HUES64 (cell line): Measurements from ENCODE around the gene ANKRD35.

Experiments
- H3K27ac ChIP-seq: 2 replicates; pipeline ENCODE4 v1.7.0; 2013; ENCODE audit warnings: low read depth, low read length, inconsistent platforms
- H3K27me3 ChIP-seq: 2 replicates; pipeline ENCODE4 v1.6.1; 2013; ENCODE audit warnings: mild to moderate bottlenecking, low read length; ENCODE audit not compliant: insufficient read depth
- H3K36me3 ChIP-seq: 2 replicates; pipeline ENCODE4 v1.6.1; 2013; ENCODE audit warnings: mild to moderate bottlenecking, low read length; ENCODE audit not compliant: insufficient read depth
- H3K4me1 ChIP-seq: 2 replicates; pipeline ENCODE4 v1.6.1; 2013; ENCODE audit warnings: mild to moderate bottlenecking, low read length, moderate library complexity; ENCODE audit not compliant: insufficient read depth
- H3K4me3 ChIP-seq: 2 replicates; pipeline ENCODE4 v1.5.1; 2013; ENCODE audit warnings: mild to moderate bottlenecking, low read length, moderate library complexity
- H3K9ac ChIP-seq: 2 replicates; pipeline ENCODE4 v1.6.1; 2013; ENCODE audit warnings: mild to moderate bottlenecking, low read depth, low read length
- H3K9me3 ChIP-seq: 2 replicates; pipeline ENCODE4 v1.6.1; 2013; ENCODE audit warnings: low read depth, low read length; ENCODE audit not compliant: insufficient read depth
- WGBS: fragments of 150-250, 120-280 bp; methylation state at CpG from one replicate; pipeline ENCODE4 v1.1.7; 2013; ENCODE audit warnings: missing lambda C conversion rate; 5-methylcytosine and 5-hydroxymethylcytosine counted together

The ANKRD35 gene

DNA sequence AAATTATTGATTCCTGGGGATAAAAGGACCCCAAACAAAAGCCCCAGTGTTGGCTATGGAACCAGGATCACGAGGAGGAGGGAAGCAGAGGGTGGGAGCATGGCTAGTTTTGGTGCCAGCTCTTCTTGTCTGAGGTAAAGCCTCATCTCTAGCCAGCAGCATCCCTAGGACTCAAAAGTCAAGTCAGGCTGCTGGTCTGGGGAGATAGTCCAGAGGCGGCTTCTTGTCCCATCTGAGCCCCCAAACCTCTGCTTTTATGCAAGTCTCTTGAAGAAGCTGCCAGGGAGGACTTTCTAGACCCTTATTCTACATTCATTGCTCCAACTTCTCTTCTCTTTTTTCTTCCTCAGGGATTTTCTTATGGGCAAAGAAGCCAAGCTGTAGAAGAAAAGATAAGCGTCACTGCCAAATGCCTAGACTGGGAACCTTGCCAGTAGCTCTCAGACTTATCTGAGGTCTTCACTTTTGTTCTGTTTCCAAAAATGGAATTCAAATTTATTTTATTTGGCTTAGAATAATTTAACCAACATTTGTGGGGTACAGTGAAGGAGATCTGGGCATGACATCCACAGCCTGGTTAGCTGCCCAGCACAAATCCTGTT lies 6.9 kb upstream of the ANKRD35 start:
- WGBS, result 79% methylated on average over 3 of the region's 3 CpGs
- Histone ChIP-seq H3K36me3 (no peaks in the 10 kb centered on the region), H3K9ac (peak overlapping the region; percentile 38), H3K4me1 (peaks cover 16% of the 10 kb centered on the region), H3K4me3 (peak overlapping the region; percentile 42), H3K27me3 (no peaks in the 10 kb centered on the region), H3K9me3 (no peaks in the 10 kb centered on the region), H3K27ac (peak overlapping the region; percentile 36; the same call in 1 of the 2 replicates)

DNA sequence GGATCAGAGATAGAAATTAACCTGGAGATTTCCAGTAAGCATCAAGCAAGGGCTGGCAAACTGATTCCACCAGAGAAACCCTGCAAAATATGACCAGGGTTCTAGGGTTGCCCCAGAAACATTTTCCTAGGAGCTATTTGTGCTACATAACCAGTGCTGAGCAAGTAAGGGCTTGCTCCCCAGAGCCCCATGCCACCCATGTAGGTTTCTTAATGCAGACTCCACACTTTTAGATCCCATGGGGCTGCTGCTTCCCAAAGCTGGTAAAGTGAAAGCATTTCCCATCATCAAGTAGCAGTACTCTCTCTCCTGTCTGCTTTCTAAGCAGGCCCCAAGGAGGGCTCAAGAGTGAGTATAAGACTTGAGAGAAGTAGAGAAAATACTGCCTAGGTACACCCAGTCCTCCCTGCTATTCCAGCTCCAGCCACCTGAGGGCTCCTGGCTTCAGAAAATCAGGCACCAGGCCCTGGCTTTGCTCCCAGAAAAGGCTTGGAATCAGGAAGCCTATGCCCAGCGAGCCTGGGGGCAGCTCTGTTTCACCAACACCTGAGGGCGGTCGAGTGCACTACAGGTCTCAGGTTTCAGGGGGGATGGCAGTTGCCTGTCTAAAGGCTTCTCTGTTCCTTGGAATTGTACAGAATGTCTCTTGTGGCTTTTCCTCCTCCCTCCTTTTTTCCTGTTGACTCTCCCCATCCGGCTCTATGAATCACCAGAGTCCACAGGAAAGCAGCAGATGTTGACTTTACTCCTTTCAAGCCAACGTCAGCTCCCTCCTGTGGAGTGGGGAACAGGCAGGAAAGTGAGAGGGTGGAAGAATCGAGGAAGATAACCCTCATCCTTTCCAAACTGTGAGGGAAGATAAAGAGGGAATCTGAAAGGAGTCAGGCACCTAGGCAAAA lies 6.2 kb upstream of the ANKRD35 start:
- WGBS, result 0% methylated on average over 4 of the region's 6 CpGs
- H3K4me1 ChIP-seq, result peaks cover 17% of the 10 kb centered on the region
- H3K27me3 ChIP-seq, result no peaks in the 10 kb centered on the region
- no peaks in the 10 kb centered on the region for H3K36me3 ChIP-seq
- H3K9me3 ChIP-seq, result no peaks in the 10 kb centered on the region
- peak overlapping the region; percentile 36; the same call in 1 of the 2 replicates for H3K27ac ChIP-seq
- peak overlapping the region; percentile 42 for H3K4me3 ChIP-seq
- H3K9ac ChIP-seq, result peak overlapping the region; percentile 38

DNA sequence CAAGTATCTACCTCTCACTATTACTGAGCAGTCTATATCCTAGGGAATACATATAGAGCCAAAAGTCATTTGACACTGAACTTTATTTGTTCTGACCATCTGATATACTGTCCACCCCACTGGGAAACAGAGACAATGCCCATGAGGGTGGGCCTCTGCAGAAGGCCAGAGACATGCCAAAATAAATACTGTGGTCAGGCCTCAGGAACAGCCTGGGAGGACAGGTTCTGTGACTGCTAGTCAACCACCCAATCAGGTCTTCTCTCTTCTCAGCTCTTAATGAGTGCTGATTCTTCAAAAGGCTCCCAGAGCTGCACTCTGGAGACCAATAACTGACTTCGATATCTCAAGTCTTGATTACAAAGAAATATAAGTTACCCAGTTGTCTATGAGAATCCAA lies 5.5 kb upstream of the ANKRD35 start:
- 94% methylated on average over 1 of the region's 1 CpG for WGBS

DNA sequence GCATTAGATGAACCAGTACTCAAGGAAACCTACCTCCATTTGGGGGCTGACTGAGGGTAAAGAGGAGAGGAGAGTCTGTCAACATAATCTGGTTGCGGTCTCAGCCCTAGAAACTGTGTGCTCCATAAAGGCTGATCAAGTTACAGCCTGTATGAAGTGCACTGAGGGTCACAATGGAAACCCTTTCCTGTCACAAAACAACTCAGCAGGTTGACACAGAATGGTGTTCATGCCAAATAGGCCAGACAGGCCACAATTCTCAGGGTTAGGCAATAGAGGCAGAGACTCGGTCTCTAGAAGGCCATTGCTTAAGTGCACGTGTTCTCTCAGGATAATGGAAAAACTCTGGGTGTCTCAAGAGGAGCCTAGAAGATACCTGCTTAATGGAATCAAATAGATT lies 4.1 kb upstream of the ANKRD35 start:
- WGBS, result 89% methylated on average over 3 of the region's 3 CpGs
- H3K4me1 ChIP-seq, result peaks cover 17% of the 10 kb centered on the region
- H3K27ac ChIP-seq, result no peak overlapping the region
- H3K9me3 ChIP-seq, result no peaks in the 10 kb centered on the region
- H3K4me3 ChIP-seq, result no peak overlapping the region
- no peak overlapping the region for H3K9ac ChIP-seq
- peaks cover 9% of the 10 kb centered on the region for H3K27me3 ChIP-seq
- no peaks in the 10 kb centered on the region for H3K36me3 ChIP-seq

More for the DNA sequence above, 5.5 kb upstream of the ANKRD35 start:
- Histone ChIP-seq H3K36me3 (no peaks in the 10 kb centered on the region), H3K4me3 (no peak overlapping the region), H3K9ac (no peak overlapping the region), H3K27ac (no peak overlapping the region), H3K27me3 (no peaks in the 10 kb centered on the region), H3K9me3 (no peaks in the 10 kb centered on the region), H3K4me1 (peaks cover 17% of the 10 kb centered on the region)

DNA sequence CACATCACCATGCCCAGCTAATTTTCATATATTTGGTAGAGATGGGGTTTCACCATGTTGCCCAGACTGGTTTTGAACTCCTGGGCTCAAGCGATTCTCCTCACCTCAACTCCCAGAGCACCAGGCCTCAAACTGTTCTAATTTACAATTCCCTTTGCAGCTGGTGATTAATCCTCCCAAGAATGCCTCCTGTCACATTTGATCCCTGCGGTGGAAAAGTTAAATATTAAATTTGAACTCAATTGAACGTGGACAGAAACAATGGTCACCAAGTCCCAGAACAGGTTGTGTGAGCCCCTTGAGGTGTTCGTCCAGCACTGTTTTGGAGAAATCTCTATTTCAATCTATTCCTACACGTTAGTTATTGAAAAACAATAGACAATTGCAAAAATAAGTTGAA lies 2.0 kb upstream of the ANKRD35 start:
- Histone ChIP-seq H3K9ac (no peak overlapping the region), H3K4me3 (no peak overlapping the region), H3K4me1 (peaks cover 16% of the 10 kb centered on the region), H3K36me3 (no peaks in the 10 kb centered on the region), H3K27me3 (peaks cover 28% of the 10 kb centered on the region), H3K27ac (no peak overlapping the region), H3K9me3 (no peaks in the 10 kb centered on the region)
- WGBS, result 73% methylated on average over 4 of the region's 5 CpGs

- Histone ChIP-seq H3K9me3 (no peaks in the 10 kb centered on the region), H3K27me3 (peaks cover 29% of the 10 kb centered on the region), H3K4me1 (peaks cover 10% of the 10 kb centered on the region), H3K9ac (no peak overlapping the region), H3K36me3 (no peaks in the 10 kb centered on the region), H3K4me3 (no peak overlapping the region; the same call in 1 of the 2 replicates), H3K27ac (no peak overlapping the region)
- 21% methylated on average over 8 of the region's 8 CpGs for WGBS
These were observed 1.1 kb upstream of the ANKRD35 start for GRCh38 chr1:145886816-145887215.

DNA sequence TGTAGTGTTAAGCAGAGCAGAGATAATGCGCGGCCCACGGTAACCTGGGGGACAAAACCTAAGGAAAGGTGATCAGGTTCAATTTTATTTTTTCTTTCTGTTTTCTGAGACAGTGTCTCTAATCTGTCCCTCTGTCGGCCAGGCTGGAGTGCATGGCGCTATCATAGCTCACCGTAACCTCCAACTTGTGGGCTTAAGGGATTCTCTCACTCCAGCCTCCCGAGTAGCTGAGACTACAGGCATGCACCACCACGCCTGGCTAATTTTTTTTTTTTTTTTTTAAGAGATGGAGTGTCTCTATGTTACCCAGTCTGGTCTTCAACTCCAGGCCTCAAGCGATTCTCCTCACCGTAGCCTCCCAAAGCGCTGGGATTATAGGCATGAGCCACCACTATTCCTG lies 724 bp upstream of the ANKRD35 start:
- Histone ChIP-seq H3K4me1 (peaks cover 7% of the 10 kb centered on the region), H3K27me3 (peaks cover 29% of the 10 kb centered on the region), H3K9me3 (no peaks in the 10 kb centered on the region), H3K36me3 (no peaks in the 10 kb centered on the region), H3K9ac (no peak overlapping the region), H3K27ac (no peak overlapping the region), H3K4me3 (peak overlapping the region; percentile 91)
- WGBS, result 57% methylated on average over 9 of the region's 11 CpGs

DNA sequence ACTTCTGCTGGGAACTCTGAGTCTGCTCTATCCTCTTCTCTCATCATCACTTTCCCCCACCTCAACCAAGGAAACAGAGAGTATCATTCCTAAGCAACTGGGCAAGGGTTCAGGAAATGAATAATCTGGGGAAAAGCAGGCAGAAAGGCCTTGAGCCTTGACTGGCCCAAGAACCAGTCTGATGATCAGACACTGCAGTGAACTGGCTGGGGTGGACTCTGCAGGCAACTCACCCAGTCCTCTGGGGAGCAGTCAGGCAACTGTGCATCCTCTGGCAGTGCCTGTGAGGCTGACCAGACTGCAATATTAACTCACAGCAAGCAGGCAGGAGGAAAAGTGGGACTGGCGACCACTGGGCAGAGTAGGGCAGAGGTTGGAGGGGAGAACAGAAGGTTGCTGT lies 991 bp downstream of the ANKRD35 start:
- Histone ChIP-seq H3K27ac (no peak overlapping the region), H3K9me3 (no peaks in the 10 kb centered on the region), H3K36me3 (no peaks in the 10 kb centered on the region), H3K9ac (no peak overlapping the region), H3K27me3 (peaks cover 29% of the 10 kb centered on the region), H3K4me3 (no peak overlapping the region), H3K4me1 (peaks cover 11% of the 10 kb centered on the region)
- 81% methylated on average over 1 of the region's 1 CpG for WGBS

DNA sequence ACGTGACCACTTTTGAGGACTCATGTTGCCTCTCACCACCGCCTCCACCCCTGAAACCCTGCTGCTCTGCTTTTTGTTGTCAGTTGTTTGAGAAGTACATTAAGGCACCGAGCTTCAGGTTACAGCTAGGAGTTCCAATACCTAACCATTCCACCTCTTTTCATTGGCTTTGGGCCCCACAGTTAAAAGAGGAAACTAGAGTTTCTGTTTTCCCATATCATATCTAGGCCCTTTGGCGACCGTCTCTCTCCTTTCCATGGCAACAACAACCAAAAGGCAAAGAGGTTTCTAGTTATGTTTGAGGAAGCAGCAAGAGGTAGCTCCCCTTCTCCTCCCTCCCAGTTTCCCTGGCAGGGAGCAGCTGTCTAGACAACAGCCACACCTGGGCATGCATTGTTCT lies 5.9 kb downstream of the ANKRD35 start:
- Histone ChIP-seq H3K27ac (no peak overlapping the region), H3K4me1 (peaks cover 17% of the 10 kb centered on the region), H3K9ac (no peak overlapping the region), H3K36me3 (no peaks in the 10 kb centered on the region), H3K4me3 (no peak overlapping the region), H3K27me3 (peaks cover 21% of the 10 kb centered on the region), H3K9me3 (no peaks in the 10 kb centered on the region)
- WGBS, result 37% methylated on average over 3 of the region's 5 CpGs

GRCh38 chr1:145878724-145879123 lies 6.9 kb downstream of the ANKRD35 start:
- Histone ChIP-seq H3K4me3 (no peak overlapping the region), H3K36me3 (no peaks in the 10 kb centered on the region), H3K9me3 (no peaks in the 10 kb centered on the region), H3K4me1 (peaks cover 17% of the 10 kb centered on the region), H3K27me3 (peaks cover 17% of the 10 kb centered on the region), H3K9ac (no peak overlapping the region), H3K27ac (no peak overlapping the region)
- WGBS, result 95% methylated on average over 2 of the region's 2 CpGs

GRCh38 chr1:145877923-145878486 lies 7.7 kb downstream of the ANKRD35 start:
- H3K27me3 ChIP-seq, result peaks cover 18% of the 10 kb centered on the region
- 79% methylated on average over 7 of the region's 7 CpGs for WGBS
- no peak overlapping the region for H3K4me3 ChIP-seq
- H3K36me3 ChIP-seq, result no peaks in the 10 kb centered on the region
- peaks cover 17% of the 10 kb centered on the region for H3K4me1 ChIP-seq
- no peak overlapping the region for H3K27ac ChIP-seq
- H3K9me3 ChIP-seq, result no peaks in the 10 kb centered on the region
- H3K9ac ChIP-seq, result no peak overlapping the region
